NB4 (cell line): ENCODE results near the gene C1orf210.
A peak's percentile ranks its signal among the peaks of the same experiment; 100 is the strongest.

Experiments used
- DNase-seq: peaks from one replicate; pipeline ENCODE4 v3.0.0; 2010; ENCODE audit warnings: low read depth
- H3K4me3 ChIP-seq: one replicate; pipeline ENCODE4 v1.5.1; 2011; ENCODE audit warnings: mild to moderate bottlenecking, low read depth, low read length, moderate library complexity
- MYC ChIP-seq: IDR thresholded peaks from 2 replicates; pipeline ENCODE4 v1.6.1; 2011; ENCODE audit warnings: low read depth, low read length
- POLR2A ChIP-seq: IDR thresholded peaks from 2 replicates; pipeline ENCODE4 v1.6.1; 2011; ENCODE audit warnings: mild to moderate bottlenecking; ENCODE audit not compliant: insufficient read length; ENCODE audit errors: extremely low read depth
- TF ChIP-seq, protein P1 (sequence below): IDR thresholded peaks from 2 replicates; pipeline ENCODE4 v1.6.1; 2011; ENCODE audit warnings: low read depth, low read length
- TF ChIP-seq, protein P2 (sequence below): IDR thresholded peaks from one replicate; pipeline ENCODE4 v1.5.1; 2012; ENCODE audit warnings: low read depth, low read length

Gene C1orf210

DNA sequence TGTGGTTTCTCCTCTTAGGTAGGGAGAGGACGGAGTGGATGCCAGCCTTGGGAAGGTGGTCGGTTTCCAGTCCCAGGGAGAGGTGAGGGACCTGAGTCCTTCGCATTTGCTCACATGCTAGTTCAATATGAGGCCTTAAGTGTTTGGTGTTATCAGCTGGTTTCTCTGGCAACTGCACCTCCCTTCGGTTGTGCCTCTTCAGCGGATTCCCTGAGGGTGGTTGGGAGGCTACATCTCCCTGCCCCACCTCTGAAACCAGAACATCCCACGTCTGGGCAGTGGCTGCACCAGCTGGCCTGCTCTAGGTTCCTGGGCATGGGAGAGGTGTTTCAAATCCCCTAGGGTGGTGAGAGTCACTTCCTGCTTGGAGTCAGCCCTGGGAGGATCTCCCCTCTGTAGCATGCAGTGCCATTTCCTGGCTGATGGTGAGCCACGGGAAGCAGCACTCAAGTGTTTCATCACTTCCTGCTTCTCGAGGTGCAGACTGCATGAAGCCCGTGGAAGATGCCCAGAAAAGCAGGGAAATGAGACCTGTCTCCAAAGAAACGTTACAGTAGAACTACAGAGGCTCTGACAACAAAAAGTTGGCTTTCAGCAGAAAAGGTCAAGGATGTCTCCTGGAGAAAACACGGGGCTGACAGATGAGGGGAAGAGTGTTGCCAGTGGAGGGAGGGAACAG lies 11.1 kb downstream of the C1orf210 start:
- TF ChIP-seq MYC: peak; percentile 58; the same call in 1 of the 2 replicates
- TF ChIP-seq, protein P1, sequence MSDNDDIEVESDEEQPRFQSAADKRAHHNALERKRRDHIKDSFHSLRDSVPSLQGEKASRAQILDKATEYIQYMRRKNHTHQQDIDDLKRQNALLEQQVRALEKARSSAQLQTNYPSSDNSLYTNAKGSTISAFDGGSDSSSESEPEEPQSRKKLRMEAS: peak; percentile 62
- TF ChIP-seq, protein P2, sequence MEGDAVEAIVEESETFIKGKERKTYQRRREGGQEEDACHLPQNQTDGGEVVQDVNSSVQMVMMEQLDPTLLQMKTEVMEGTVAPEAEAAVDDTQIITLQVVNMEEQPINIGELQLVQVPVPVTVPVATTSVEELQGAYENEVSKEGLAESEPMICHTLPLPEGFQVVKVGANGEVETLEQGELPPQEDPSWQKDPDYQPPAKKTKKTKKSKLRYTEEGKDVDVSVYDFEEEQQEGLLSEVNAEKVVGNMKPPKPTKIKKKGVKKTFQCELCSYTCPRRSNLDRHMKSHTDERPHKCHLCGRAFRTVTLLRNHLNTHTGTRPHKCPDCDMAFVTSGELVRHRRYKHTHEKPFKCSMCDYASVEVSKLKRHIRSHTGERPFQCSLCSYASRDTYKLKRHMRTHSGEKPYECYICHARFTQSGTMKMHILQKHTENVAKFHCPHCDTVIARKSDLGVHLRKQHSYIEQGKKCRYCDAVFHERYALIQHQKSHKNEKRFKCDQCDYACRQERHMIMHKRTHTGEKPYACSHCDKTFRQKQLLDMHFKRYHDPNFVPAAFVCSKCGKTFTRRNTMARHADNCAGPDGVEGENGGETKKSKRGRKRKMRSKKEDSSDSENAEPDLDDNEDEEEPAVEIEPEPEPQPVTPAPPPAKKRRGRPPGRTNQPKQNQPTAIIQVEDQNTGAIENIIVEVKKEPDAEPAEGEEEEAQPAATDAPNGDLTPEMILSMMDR: no peak
- no peak for TF ChIP-seq POLR2A
- no peak overlapping the region for H3K4me3 ChIP-seq
- DNase-seq: peak; percentile 92

DNA sequence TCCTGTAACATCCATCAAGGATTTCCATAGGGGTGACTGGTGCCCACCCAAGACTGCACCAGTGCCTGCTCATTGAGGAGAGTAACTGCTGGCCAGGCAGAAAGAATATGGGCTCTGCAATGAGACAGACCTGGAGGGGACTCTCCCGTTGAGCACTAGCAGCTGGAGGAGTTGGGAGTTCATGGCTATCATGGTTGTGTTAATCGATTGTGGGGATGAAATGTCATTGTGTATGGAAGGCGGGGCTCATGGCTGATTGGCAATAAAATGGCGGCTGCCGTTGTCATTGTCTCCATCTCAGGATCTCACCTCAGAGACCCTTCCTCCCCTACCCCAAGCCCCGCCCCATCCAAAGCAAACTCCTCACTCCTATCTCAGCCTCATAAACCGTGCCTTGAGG lies 11.7 kb downstream of the C1orf210 start:
- TF ChIP-seq, protein P1: no peak
- TF ChIP-seq POLR2A (no peak), MYC (no peak)
- TF ChIP-seq, protein P2: no peak
- no peak for DNase-seq
- no peak overlapping the region for H3K4me3 ChIP-seq

DNA sequence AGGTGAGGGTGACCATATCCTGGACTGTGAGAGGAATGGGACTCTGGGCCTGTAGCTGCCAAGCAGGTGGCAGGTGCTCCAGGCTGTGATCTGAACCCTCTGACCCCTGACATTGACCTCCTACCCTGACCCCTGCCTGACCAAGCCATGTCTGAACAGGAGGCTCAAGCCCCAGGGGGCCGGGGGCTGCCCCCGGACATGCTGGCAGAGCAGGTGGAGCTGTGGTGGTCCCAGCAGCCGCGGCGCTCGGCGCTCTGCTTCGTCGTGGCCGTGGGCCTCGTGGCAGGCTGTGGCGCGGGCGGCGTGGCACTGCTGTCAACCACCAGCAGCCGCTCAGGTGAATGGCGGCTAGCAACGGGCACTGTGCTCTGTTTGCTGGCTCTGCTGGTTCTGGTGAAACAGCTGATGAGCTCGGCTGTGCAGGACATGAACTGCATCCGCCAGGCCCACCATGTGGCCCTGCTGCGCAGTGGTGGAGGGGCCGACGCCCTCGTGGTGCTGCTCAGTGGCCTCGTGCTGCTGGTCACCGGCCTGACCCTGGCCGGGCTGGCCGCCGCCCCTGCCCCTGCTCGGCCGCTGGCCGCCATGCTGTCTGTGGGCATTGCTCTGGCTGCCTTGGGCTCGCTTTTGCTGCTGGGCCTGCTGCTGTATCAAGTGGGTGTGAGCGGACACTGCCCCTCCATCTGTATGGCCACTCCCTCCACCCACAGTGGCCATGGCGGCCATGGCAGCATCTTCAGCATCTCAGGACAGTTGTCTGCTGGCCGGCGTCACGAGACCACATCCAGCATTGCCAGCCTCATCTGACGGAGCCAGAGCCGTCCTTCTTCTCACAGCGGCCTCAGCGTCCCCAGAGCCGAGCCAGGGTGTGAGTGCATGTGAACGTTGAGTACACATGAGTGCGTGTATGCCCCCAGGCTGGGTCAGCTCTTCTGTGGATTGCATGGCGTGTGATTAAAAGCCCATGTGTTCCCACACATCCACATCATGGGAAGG lies 12.5 kb downstream of the C1orf210 start:
- TF ChIP-seq POLR2A: no peak
- TF ChIP-seq, protein P2: no peak
- TF ChIP-seq, protein P1: no peak
- no peak for TF ChIP-seq MYC
- no peak overlapping the region for H3K4me3 ChIP-seq
- DNase-seq: no peak

DNA sequence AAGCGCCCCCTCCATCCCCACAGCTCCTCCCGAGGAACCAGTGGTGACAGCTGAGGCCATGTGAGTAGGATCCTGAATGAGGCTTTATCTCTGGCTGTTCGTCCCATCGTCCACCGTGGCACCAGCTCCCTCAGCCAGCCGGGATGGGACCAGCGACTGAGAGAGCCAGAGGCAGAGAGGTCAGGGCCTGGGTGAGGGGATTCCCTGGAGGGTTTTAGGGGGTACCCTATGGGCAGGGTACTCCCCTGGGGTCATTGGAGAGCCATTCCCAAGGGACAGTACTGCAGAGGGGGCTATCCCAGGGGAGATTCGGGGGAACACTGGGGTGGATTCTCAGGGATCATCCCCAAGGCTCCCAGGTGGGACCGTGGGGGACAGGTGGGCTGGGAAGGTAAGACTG lies 13.2 kb downstream of the C1orf210 start:
- H3K4me3 ChIP-seq: no peak overlapping the region
- DNase-seq: no peak
- TF ChIP-seq MYC: no peak
- TF ChIP-seq POLR2A: no peak
- TF ChIP-seq, protein P2: no peak
- TF ChIP-seq, protein P1: no peak

DNA sequence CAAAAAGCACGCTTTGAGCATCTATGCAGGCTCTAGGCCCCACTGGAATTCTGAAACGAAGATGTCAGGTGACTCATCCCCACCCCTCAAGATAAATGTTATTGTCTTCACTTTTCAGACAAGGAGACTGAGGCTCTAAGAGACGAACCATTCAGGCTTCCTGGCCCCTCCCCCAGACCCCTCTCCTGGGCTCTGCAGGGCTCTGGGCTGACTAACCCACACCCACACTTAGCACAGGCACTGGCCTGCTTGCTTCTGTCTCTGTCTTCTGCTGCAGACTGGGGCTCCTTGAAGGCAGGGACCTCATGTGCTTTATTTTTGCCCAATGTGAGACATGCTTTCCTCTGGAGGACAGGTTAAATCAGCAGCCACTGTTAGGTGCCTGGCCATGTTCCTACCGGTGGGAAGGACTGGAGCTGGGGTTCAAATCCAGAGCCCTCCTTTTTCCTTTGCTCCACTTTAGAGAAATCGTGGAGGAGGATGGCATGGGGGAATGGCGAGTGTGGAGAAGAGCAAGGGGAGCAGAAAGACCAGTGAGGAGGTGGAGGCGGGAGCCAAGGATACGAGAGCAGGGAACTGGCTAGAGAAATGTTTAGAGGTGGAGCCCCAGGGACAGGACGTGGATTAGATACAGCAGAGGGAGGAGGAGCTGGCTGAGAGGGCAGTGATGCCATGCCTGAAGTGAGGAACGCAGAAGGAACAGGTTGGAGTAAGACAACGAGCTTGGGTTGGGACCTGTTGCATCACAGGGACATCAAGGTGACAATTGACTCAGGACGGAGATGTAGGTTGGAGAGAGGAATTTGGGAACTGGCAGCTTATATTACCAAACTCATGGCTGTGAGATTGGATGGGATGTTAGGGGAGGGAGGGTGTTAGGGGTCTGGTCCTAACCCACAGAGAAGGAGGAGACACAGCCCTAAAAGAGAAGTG lies 13.9 kb downstream of the C1orf210 start:
- TF ChIP-seq MYC (no peak), POLR2A (no peak)
- TF ChIP-seq, protein P1: no peak
- TF ChIP-seq, protein P2: no peak
- DNase-seq: no peak
- no peak overlapping the region for H3K4me3 ChIP-seq
